GM23338 (cell line): ENCODE measurements around the gene GGTLC2. TPM values are rescaled to one million over a fixed set of nuclear protein-coding genes. Genes with fewer than 3 reads are reported as not detected.

ENCODE experiments used
- ATAC-seq: fragments of 200-7000 bp; cut with Tn5 transposase; 3 replicates; pipeline ENCODE4 v1.9.1; 2020
- DNase-seq: peaks from one replicate; pipeline ENCODE4 v3.0.0-alpha.2; 2015; ENCODE audit warnings: low spot score
- H2AFZ ChIP-seq: fragments of 200-600 bp; sonication (generic); 2 replicates; pipeline ENCODE4 v1.8.0; 2016; ENCODE audit warnings: antibody characterized with exemption, mild to moderate bottlenecking, moderate library complexity
- H3F3A ChIP-seq: fragments of 200-600 bp; sonication (generic); replicated peaks from 2 replicates; pipeline ENCODE4 v1.8.0; 2017; ENCODE audit warnings: antibody characterized with exemption, mixed run types, low read depth
- H3K27ac ChIP-seq: fragments of 200-600 bp; sonication (generic); 2 replicates; pipeline ENCODE4 v1.6.1; 2016; ENCODE audit warnings: low read depth
- H3K27me3 ChIP-seq: fragments of 200-600 bp; sonication (generic); 2 replicates; pipeline ENCODE4 v1.8.0; 2016; ENCODE audit warnings: mild to moderate bottlenecking, mixed run types, moderate library complexity; ENCODE audit not compliant: insufficient read depth
- H3K36me3 ChIP-seq: fragments of 200-600 bp; sonication (generic); 2 replicates; pipeline ENCODE4 v1.8.0; 2016; ENCODE audit warnings: mild to moderate bottlenecking; ENCODE audit not compliant: insufficient read depth
- H3K4me1 ChIP-seq: fragments of 200-600 bp; sonication (generic); 2 replicates; pipeline ENCODE4 v1.8.0; 2016; ENCODE audit warnings: mild to moderate bottlenecking, moderate library complexity; ENCODE audit not compliant: insufficient read depth
- H3K4me2 ChIP-seq: fragments of 200-600 bp; sonication (generic); 2 replicates; pipeline ENCODE4 v1.7.1; 2017; ENCODE audit warnings: mixed run types
- H3K4me3 ChIP-seq: fragments of 200-600 bp; sonication (generic); 2 replicates; pipeline ENCODE4 v1.6.1; 2016; ENCODE audit warnings: mixed run types
- H3K79me2 ChIP-seq: fragments of 200-600 bp; sonication (generic); replicated peaks from 2 replicates; pipeline ENCODE4 v1.8.0; 2017; ENCODE audit warnings: mild to moderate bottlenecking; ENCODE audit not compliant: insufficient read depth
- H3K9me2 ChIP-seq: fragments of 200-600 bp; sonication (generic); 2 replicates; pipeline ENCODE4 v1.8.0; 2017; ENCODE audit not compliant: insufficient read depth
- H4K20me1 ChIP-seq: fragments of 200-600 bp; sonication (generic); replicated peaks from 2 replicates; pipeline ENCODE4 v1.8.0; 2017; ENCODE audit warnings: mild to moderate bottlenecking; ENCODE audit not compliant: insufficient read depth
- H3K27ac Mint-ChIP-seq: 2 replicates; pipeline ENCODE4 v1.8.0; 2020; ENCODE audit warnings: inconsistent platforms, mild to moderate bottlenecking, moderate library complexity, mixed read lengths
- H3K27me3 Mint-ChIP-seq: 3 replicates; pipeline ENCODE4 v1.8.0; 2022; ENCODE audit warnings: low read depth, mild to moderate bottlenecking, moderate library complexity, mixed read lengths, inconsistent platforms; ENCODE audit not compliant: insufficient read depth, poor library complexity
- H3K36me3 Mint-ChIP-seq: 3 replicates; pipeline ENCODE4 v1.8.0; 2021; ENCODE audit warnings: low read depth, mild to moderate bottlenecking, inconsistent platforms, moderate library complexity, mixed read lengths
- H3K4me1 Mint-ChIP-seq: 3 replicates; pipeline ENCODE4 v1.8.0; 2020; ENCODE audit warnings: mild to moderate bottlenecking, inconsistent platforms, mixed read lengths
- H3K4me3 Mint-ChIP-seq: 3 replicates; pipeline ENCODE4 v1.8.0; 2021; ENCODE audit warnings: moderate library complexity, mild to moderate bottlenecking, inconsistent platforms, mixed read lengths
- H3K9me3 Mint-ChIP-seq: 3 replicates; pipeline ENCODE4 v1.8.0; 2020; ENCODE audit warnings: moderate library complexity, mild to moderate bottlenecking, inconsistent platforms, mixed read lengths
- EZH2phosphoT487 ChIP-seq: fragments of 200-600 bp; sonication (generic); IDR thresholded peaks from one replicate; pipeline ENCODE4 v1.8.1; 2018; ENCODE audit warnings: antibody characterized with exemption; ENCODE audit not compliant: unreplicated experiment
- JUNB ChIP-seq: IDR thresholded peaks from one replicate; pipeline ENCODE4 v1.6.1; 2016; ENCODE audit warnings: antibody characterized with exemption; ENCODE audit not compliant: unreplicated experiment
- NANOG ChIP-seq: IDR thresholded peaks from 2 replicates; pipeline ENCODE4 v1.6.1; 2016; ENCODE audit warnings: antibody characterized with exemption, borderline replicate concordance
- STAT1 ChIP-seq: IDR thresholded peaks from one replicate; pipeline ENCODE4 v1.6.1; 2016; ENCODE audit warnings: antibody characterized with exemption; ENCODE audit not compliant: unreplicated experiment
- ZNF114 ChIP-seq: fragments of 250-450 bp; sonication (Bioruptor Pico); IDR thresholded peaks from 2 replicates; pipeline ENCODE4 v1.5.0; 2020; ENCODE audit warnings: mild to moderate bottlenecking, moderate library complexity
- polyA plus RNA-seq: library from polyadenylated mRNA; unstranded; fragments of >200 nt; fragmentation: Nextera tagmentation; extraction: Ambion mirVana; gene quantifications from 2 replicates; pipeline ENCODE4 v1.2.1, GENCODE V29; 2016
- total RNA-seq: library from RNA; depleted of rRNA; stranded (reverse); fragments of >200 nt; shearing (Covaris generic); gene quantifications from 2 replicates; pipeline ENCODE4 v1.2.3, GENCODE V29; 2014
- TF ChIP-seq, protein P1 (sequence below): fragments of 250-450 bp; sonication (Bioruptor Pico); IDR thresholded peaks from 2 replicates; pipeline ENCODE4 v1.5.0; 2020; ENCODE audit warnings: mild to moderate bottlenecking, moderate library complexity

The GGTLC2 gene
- total and polyA plus RNA-seq, 2 experiments from 2014 or later, result not detected

DNA sequence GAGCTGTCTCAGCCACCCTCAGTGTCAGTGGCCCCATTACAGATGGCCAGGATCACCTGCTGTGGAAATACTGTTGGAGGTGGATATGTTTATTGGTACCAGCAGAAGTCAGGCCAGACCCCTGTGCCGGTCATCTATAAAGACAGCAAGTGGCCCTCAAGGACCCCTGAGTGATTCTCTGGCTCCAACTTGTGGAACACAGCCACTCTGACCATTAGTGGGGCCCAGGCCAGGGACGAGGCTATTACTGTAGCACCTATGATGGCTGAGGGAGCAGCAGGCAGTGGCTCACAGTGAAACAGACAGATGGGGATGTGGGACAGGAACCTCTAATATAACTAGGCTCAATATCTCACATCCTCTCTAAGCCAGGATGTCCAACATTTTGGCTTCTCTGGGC lies 25.5 kb upstream of the GGTLC2 start:
- Mint-ChIP-seq H3K27me3 (peaks cover 61% of the 10 kb centered on the region), H3K4me1 (peaks cover 4% of the 10 kb centered on the region; the same call in 2 of the 3 replicates), H3K27ac (no peak overlapping the region), H3K9me3 (no peaks in the 10 kb centered on the region; the same call in 2 of the 3 replicates), H3K36me3 (no peaks in the 10 kb centered on the region), H3K4me3 (no peak overlapping the region)
- Histone ChIP-seq H3K79me2 (no peaks in the 10 kb centered on the region), H3K36me3 (no peaks in the 10 kb centered on the region), H3K4me2 (no peak overlapping the region), H2AFZ (no peak overlapping the region), H3K27ac (no peak overlapping the region), H4K20me1 (no peaks in the 10 kb centered on the region; the same call in 1 of the 2 replicates), H3F3A (no peaks in the 10 kb centered on the region), H3K27me3 (peaks cover 96% of the 10 kb centered on the region), H3K9me2 (no peaks in the 10 kb centered on the region), H3K4me3 (no peak overlapping the region), H3K4me1 (no peaks in the 10 kb centered on the region)
- DNase-seq (no peak), ATAC-seq (no peak)
- TF ChIP-seq, protein P1, sequence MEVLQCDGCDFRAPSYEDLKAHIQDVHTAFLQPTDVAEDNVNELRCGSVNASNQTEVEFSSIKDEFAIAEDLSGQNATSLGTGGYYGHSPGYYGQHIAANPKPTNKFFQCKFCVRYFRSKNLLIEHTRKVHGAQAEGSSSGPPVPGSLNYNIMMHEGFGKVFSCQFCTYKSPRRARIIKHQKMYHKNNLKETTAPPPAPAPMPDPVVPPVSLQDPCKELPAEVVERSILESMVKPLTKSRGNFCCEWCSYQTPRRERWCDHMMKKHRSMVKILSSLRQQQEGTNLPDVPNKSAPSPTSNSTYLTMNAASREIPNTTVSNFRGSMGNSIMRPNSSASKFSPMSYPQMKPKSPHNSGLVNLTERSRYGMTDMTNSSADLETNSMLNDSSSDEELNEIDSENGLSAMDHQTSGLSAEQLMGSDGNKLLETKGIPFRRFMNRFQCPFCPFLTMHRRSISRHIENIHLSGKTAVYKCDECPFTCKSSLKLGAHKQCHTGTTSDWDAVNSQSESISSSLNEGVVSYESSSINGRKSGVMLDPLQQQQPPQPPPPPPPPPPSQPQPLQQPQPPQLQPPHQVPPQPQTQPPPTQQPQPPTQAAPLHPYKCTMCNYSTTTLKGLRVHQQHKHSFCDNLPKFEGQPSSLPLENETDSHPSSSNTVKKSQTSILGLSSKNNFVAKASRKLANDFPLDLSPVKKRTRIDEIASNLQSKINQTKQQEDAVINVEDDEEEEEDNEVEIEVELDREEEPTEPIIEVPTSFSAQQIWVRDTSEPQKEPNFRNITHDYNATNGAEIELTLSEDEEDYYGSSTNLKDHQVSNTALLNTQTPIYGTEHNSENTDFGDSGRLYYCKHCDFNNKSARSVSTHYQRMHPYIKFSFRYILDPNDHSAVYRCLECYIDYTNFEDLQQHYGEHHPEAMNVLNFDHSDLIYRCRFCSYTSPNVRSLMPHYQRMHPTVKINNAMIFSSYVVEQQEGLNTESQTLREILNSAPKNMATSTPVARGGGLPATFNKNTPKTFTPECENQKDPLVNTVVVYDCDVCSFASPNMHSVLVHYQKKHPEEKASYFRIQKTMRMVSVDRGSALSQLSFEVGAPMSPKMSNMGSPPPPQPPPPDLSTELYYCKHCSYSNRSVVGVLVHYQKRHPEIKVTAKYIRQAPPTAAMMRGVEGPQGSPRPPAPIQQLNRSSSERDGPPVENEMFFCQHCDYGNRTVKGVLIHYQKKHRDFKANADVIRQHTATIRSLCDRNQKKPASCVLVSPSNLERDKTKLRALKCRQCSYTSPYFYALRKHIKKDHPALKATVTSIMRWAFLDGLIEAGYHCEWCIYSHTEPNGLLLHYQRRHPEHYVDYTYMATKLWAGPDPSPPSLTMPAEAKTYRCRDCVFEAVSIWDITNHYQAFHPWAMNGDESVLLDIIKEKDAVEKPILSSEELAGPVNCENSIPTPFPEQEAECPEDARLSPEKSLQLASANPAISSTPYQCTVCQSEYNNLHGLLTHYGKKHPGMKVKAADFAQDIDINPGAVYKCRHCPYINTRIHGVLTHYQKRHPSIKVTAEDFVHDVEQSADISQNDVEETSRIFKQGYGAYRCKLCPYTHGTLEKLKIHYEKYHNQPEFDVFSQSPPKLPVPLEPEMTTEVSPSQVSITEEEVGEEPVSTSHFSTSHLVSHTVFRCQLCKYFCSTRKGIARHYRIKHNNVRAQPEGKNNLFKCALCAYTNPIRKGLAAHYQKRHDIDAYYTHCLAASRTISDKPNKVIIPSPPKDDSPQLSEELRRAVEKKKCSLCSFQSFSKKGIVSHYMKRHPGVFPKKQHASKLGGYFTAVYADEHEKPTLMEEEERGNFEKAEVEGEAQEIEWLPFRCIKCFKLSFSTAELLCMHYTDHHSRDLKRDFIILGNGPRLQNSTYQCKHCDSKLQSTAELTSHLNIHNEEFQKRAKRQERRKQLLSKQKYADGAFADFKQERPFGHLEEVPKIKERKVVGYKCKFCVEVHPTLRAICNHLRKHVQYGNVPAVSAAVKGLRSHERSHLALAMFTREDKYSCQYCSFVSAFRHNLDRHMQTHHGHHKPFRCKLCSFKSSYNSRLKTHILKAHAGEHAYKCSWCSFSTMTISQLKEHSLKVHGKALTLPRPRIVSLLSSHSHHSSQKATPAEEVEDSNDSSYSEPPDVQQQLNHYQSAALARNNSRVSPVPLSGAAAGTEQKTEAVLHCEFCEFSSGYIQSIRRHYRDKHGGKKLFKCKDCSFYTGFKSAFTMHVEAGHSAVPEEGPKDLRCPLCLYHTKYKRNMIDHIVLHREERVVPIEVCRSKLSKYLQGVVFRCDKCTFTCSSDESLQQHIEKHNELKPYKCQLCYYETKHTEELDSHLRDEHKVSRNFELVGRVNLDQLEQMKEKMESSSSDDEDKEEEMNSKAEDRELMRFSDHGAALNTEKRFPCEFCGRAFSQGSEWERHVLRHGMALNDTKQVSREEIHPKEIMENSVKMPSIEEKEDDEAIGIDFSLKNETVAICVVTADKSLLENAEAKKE (CRISPR knock-in tag), result no peak
- TF ChIP-seq NANOG (no peak), EZH2phosphoT487 (no peak), ZNF114 (no peak), STAT1 (no peak)

DNA sequence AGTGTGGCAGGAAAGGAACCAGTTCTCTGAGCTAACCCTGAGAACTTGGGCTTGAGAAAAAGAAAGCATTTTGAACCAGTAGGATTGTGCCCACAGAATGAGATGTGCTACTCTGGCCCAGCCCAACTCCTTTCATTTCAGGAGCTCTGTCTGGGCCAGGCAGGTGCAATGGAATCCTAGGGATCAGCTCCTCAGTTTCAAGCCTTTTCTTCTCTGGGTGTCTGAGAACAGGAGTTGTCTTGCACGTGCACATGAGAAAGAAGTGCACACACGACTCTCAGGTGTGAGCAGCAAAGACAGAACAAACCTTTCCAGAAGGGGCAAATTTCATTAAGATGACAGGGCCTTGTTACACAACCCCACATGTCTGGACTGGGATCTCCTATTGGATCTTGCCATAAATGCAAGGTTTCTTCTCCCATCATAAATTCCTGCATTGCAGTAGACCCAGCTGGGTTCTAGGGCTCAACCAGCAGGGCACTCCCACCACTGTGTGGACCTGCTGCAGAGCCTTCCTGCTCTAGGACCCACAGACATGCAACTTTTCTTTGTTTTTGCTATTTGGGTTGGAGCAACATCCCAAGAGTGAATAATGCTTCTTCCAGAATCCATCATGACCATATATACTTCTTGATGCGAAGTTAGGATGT lies 24.5 kb upstream of the GGTLC2 start:
- Histone ChIP-seq H3K36me3 (no peaks in the 10 kb centered on the region), H3F3A (no peaks in the 10 kb centered on the region), H4K20me1 (no peaks in the 10 kb centered on the region; the same call in 1 of the 2 replicates), H3K27ac (no peak overlapping the region), H3K4me2 (no peak overlapping the region), H3K27me3 (peaks cover 96% of the 10 kb centered on the region), H3K9me2 (no peaks in the 10 kb centered on the region), H2AFZ (no peak overlapping the region), H3K4me1 (no peaks in the 10 kb centered on the region), H3K79me2 (no peaks in the 10 kb centered on the region), H3K4me3 (no peak overlapping the region)
- H3K9me3 Mint-ChIP-seq, result peaks cover 4% of the 10 kb centered on the region; the same call in 2 of the 3 replicates
- no peak overlapping the region for H3K4me3 Mint-ChIP-seq
- DNase-seq (no peak), ATAC-seq (no peak)
- no peak overlapping the region for H3K27ac Mint-ChIP-seq
- peaks cover 53% of the 10 kb centered on the region for H3K27me3 Mint-ChIP-seq
- H3K36me3 Mint-ChIP-seq, result no peaks in the 10 kb centered on the region
- peaks cover 4% of the 10 kb centered on the region; the same call in 2 of the 3 replicates for H3K4me1 Mint-ChIP-seq
- TF ChIP-seq, protein P1 (CRISPR knock-in tag), result no peak
- no peak for TF ChIP-seq ZNF114
- TF ChIP-seq JUNB, result no peak
